ENCODE measurements around the gene CGRRF1.

Gene CGRRF1

GRCh38 chr14:54509546-54510501 is at the start of gene CGRRF1:
Gene CGRRF1 (plus strand): TSS chr14:54509906. CDS start chr14:54509960, 54 bp downstream.
- DNase-seq (ENCODE audit: low read depth in 3 of 3) = peak; percentile 86 to 91 (median 91)

GRCh38 chr14:54462048-54462447 is 47.7 kb upstream of the CGRRF1 start:
- no peak for DNase-seq (ENCODE audit: low read depth in 3 of 3)

DNA sequence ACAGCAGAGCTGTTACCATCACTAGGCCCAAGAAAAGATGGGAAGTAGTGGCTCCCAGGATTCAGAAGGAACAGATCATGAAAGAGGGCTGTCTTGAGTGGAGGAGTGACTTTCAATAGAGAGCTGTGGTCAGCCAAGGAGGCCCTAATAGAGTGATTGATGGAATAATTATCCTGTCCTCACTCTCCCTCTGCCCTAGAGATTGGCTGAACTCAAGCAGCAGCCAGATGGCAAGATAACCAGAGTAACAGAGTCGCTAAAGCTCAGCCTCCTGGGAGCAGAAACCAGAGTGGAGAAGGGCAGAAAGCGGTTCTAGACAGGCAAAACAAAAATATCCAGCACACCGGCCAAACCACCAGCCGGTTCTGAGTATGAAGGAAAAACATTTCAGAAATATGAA is 44.1 kb upstream of the CGRRF1 start:
- no peak for DNase-seq (ENCODE audit: low read depth in 3 of 3)

DNA sequence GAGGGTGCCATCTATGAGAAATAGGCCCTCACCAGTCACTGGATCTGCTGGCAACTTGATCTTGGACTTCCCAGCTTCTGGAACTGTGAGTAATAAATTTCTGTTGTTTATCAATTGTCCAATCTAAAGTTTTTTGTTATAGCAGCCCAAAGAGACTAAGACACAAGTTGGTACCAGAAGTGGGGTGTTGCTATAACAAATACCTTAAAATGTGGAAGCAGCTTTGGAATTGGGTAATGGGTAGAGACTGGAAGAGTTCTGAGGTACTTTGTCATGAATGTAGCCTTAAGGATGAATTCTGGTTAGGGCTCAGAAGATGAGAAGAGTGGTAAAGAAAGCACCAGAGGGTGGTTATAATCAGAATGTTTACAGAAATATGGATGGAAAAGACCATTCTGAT is 42.4 kb upstream of the CGRRF1 start:
- DNase-seq (ENCODE audit: low read depth in 3 of 3) = no peak

- no peak for DNase-seq (ENCODE audit: low read depth in 3 of 3)
Observed at GRCh38 chr14:54470701-54471100, 39.0 kb upstream of the CGRRF1 start.

GRCh38 chr14:54471641-54472040 is 38.1 kb upstream of the CGRRF1 start:
- no peak for DNase-seq (ENCODE audit: low read depth in 3 of 3)

- DNase-seq (ENCODE audit: low read depth in 3 of 3) = no peak
Observed at GRCh38 chr14:54472315-54472714, 37.4 kb upstream of the CGRRF1 start.

- DNase-seq (ENCODE audit: low read depth in 3 of 3) = no peak
Observed at GRCh38 chr14:54474232-54474793, 35.4 kb upstream of the CGRRF1 start.

GRCh38 chr14:54475187-54475899 is 34.4 kb upstream of the CGRRF1 start:
- no peak for DNase-seq (ENCODE audit: low read depth in 3 of 3)

GRCh38 chr14:54475911-54476310 is 33.8 kb upstream of the CGRRF1 start:
- no peak for DNase-seq (ENCODE audit: low read depth in 3 of 3)

GRCh38 chr14:54478636-54479215 is 31.0 kb upstream of the CGRRF1 start:
- no peak for DNase-seq (ENCODE audit: low read depth in 3 of 3)

GRCh38 chr14:54480830-54481562 is 28.7 kb upstream of the CGRRF1 start:
- no peak for DNase-seq (ENCODE audit: low read depth in 3 of 3)

GRCh38 chr14:54481695-54482094 is 28.0 kb upstream of the CGRRF1 start:
- DNase-seq (ENCODE audit: low read depth in 3 of 3) = no peak

GRCh38 chr14:54483073-54483745 is 26.5 kb upstream of the CGRRF1 start:
- DNase-seq (ENCODE audit: low read depth in 3 of 3) = no peak

DNA sequence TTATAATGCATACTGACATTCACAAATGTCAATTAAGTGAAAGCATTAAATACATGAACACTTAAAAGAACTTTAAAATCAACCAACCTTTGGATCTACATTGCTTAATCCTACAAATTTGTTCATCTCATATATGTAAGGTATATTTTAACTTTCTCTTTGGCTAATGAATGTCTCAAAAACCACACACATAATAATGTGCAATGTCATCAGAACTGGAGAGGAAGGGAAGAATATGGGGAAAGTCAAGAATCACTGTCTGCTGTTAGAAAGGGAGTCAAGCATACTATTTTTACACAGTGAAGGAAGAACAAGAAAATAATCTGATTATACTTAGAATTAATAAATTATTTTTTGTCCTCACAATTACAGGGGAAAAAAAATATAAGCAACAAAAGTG is 25.9 kb upstream of the CGRRF1 start:
- DNase-seq (ENCODE audit: low read depth in 3 of 3) = no peak

DNA sequence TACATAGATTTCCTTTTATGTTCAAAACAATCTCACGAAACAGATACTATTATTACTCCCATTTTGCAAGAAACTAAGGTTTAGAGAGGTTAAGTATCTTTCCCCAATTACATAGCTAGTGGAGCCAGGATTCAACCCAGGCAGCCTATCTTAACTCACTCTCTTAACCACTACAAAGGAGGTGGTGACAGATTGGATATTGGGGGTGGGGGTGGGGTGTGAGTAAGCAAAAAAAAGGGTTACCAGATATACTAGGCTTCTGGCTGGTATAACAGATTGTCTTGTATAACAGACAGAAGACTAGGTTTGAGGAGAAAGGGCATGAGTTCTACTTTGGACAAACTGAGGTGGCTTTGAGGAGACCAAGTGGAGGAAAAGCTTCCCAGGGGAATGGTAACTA is 23.0 kb upstream of the CGRRF1 start:
- no peak for DNase-seq (ENCODE audit: low read depth in 3 of 3)

GRCh38 chr14:54487771-54488170 is 21.9 kb upstream of the CGRRF1 start:
- no peak for DNase-seq (ENCODE audit: low read depth in 3 of 3)

DNA sequence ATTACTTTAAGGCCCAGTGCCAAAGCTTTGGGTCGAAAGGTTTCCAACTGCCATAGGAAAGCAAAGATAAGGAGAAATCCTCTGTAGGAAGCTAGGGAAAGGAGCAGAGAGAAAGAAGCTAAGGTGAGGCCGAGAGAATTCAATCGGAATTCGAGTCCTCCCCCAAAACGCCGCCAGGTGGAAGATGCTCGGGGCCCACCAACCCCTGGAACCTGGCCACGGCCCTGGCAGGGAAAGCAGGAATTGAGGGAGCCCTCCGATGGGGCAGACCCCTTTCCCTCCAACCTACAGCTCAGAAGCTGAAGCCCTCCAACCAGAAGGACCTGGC is 21.4 kb upstream of the CGRRF1 start:
- no peak for DNase-seq (ENCODE audit: low read depth in 3 of 3)

DNA sequence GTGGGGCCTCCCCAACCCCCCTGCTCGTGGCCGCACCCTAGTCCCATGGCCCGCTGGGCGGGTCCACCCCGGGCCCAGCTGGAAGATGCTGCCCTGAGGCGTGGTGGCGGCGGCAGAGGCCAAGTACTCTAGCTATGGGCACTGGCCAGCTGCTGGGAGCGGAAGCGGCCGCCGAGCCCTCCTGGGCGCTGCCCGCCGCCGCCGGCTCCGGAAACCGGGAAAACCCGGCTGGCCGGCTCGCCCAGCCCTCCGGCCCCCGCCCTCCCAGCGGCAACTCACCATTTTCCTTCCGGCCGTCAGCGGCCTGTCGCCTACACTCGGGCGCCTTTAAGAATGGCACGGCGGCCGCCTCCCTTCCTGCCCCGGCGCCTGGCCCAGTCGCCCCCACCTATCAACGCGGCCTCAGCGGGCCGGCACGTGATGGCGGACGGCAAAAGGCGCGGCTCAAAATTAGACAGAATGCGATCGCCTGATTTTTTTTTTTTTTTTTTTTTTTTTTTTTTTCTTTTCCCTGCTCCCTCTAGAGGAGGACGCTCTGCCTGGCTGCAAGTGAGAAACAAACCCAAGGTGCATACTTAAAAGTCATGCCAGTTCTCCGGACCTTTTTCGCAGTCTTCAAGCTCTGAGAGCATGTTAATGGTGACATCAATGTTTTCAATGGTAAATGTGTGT is 20.9 kb upstream of the CGRRF1 start, which contains the start of gene GMFB:
Gene GMFB, minus strand, starts transcription at position 335 of the 672 bp plus-strand sequence. Its CDS starts 53 bp downstream, at position 282.
- DNase-seq (ENCODE audit: low read depth in 3 of 3) = peak; percentile 76 to 78 (median 78)

- DNase-seq (ENCODE audit: low read depth in 3 of 3) = no peak
Observed at GRCh38 chr14:54489318-54489683, 20.4 kb upstream of the CGRRF1 start.

Measured in stimulated activated CD4-positive, alpha-beta T cell treated with anti-CD3 and anti-CD28 coated beads, TNF-alpha, amount 100 ng/mL, for 4 hours (primary cell).